ENCODE results near the gene PNPT1.

Gene PNPT1

GRCh38 chr2:55609938-55610578 lies 83.6 kb downstream of the PNPT1 start:
- H3K36me3 ChIP-seq (ENCODE audit: control insufficient read depth, low read length), result peaks cover 62% of the 10 kb centered on the region
- H3K4me3 ChIP-seq (ENCODE audit: low read length), result no peak overlapping the region
- no peaks in the 10 kb centered on the region; the same call in 1 of the 2 replicates for H3K4me1 ChIP-seq (ENCODE audit: control insufficient read depth, low read length)
- TF ChIP-seq CTCF (IDR thresholded peaks at IDR 0.05; ENCODE audit: low read depth, low read length, poor library complexity, severe bottlenecking) (no peak), EZH2phosphoT487 (IDR thresholded peaks at IDR 0.05; ENCODE audit: borderline replicate concordance, low read length) (no peak)
- H3K4me2 ChIP-seq (ENCODE audit: low read length), result no peak overlapping the region
- H3K9me2 ChIP-seq (replicated peaks; ENCODE audit: control insufficient read depth, low read length), result no peaks in the 10 kb centered on the region
- no peaks in the 10 kb centered on the region for H3K9me3 ChIP-seq (ENCODE audit: control insufficient read depth, insufficient read depth, low read length)
- no peaks in the 10 kb centered on the region for H3K27me3 ChIP-seq (ENCODE audit: control insufficient read depth, low read length)
- peaks cover 100% of the 10 kb centered on the region for H3K79me2 ChIP-seq (ENCODE audit: control insufficient read depth, low read length)
- H3K27ac ChIP-seq (ENCODE audit: low read depth, low read length), result no peak overlapping the region
- peaks cover 4% of the 10 kb centered on the region; the same call in 1 of the 2 replicates for H3F3A ChIP-seq (ENCODE audit: control insufficient read depth, insufficient read depth)
- 0 out of 2 replicates have a peak, but pooled peaks cover 5% of the 10 kb centered on the region for H4K20me1 ChIP-seq (ENCODE audit: control insufficient read depth, insufficient read depth, low read depth, low read length)

DNA sequence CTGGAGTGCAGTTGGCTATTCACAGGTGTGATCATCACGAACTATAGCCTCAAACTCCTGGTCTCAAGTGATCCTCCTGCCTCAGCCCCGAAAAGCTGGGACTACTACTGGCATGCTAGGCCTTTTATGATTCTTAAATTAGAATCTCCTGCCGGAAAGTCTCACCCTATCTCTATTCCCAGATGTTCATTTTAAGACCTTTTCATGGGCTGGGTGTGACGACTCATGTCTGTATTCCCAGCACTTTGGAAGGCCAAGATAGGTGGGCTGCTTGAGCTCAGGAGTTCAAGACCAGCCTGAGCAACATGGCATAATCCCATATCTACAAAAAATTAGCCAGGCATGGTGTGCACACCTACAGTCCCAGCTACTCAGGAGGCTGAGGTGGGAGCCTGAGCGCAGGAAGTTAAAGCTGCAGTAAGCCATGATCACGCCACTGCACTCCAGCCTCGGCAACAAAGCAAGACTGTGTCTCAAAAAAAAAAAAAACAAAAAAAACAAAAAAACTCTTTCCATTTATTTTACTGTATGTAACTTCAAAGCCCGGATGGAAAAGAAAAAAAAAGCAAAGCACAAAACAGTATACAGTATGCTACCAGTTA lies 84.3 kb downstream of the PNPT1 start:
- Histone ChIP-seq H3F3A (ENCODE audit: control insufficient read depth, insufficient read depth) (peaks cover 4% of the 10 kb centered on the region; the same call in 1 of the 2 replicates), H3K9me3 (ENCODE audit: control insufficient read depth, insufficient read depth, low read length) (no peaks in the 10 kb centered on the region), H3K27me3 (ENCODE audit: control insufficient read depth, low read length) (no peaks in the 10 kb centered on the region), H3K36me3 (ENCODE audit: control insufficient read depth, low read length) (peaks cover 57% of the 10 kb centered on the region), H3K4me3 (ENCODE audit: low read length) (no peak overlapping the region), H3K9me2 (replicated peaks; ENCODE audit: control insufficient read depth, low read length) (no peaks in the 10 kb centered on the region), H3K79me2 (ENCODE audit: control insufficient read depth, low read length) (peaks cover 100% of the 10 kb centered on the region), H3K4me2 (ENCODE audit: low read length) (no peak overlapping the region), H3K27ac (ENCODE audit: low read depth, low read length) (no peak overlapping the region), H3K4me1 (ENCODE audit: control insufficient read depth, low read length) (no peaks in the 10 kb centered on the region), H4K20me1 (ENCODE audit: control insufficient read depth, insufficient read depth, low read depth, low read length) (0 out of 2 replicates have a peak, but pooled peaks cover 5% of the 10 kb centered on the region)
- TF ChIP-seq CTCF (IDR thresholded peaks at IDR 0.05; ENCODE audit: low read depth, low read length, poor library complexity, severe bottlenecking) (no peak), EZH2phosphoT487 (IDR thresholded peaks at IDR 0.05; ENCODE audit: borderline replicate concordance, low read length) (no peak)

- Histone ChIP-seq H3K79me2 (ENCODE audit: control insufficient read depth, low read length) (peaks cover 100% of the 10 kb centered on the region), H3F3A (ENCODE audit: control insufficient read depth, insufficient read depth) (peaks cover 9% of the 10 kb centered on the region; the same call in 1 of the 2 replicates), H4K20me1 (ENCODE audit: control insufficient read depth, insufficient read depth, low read depth, low read length) (0 out of 2 replicates have a peak, but pooled peaks cover 5% of the 10 kb centered on the region), H3K9me3 (ENCODE audit: control insufficient read depth, insufficient read depth, low read length) (no peaks in the 10 kb centered on the region), H3K4me1 (ENCODE audit: control insufficient read depth, low read length) (no peaks in the 10 kb centered on the region), H3K9me2 (replicated peaks; ENCODE audit: control insufficient read depth, low read length) (no peaks in the 10 kb centered on the region), H3K27me3 (ENCODE audit: control insufficient read depth, low read length) (no peaks in the 10 kb centered on the region), H3K27ac (ENCODE audit: low read depth, low read length) (no peak overlapping the region), H3K4me2 (ENCODE audit: low read length) (no peak overlapping the region), H3K4me3 (ENCODE audit: low read length) (no peak overlapping the region), H3K36me3 (ENCODE audit: control insufficient read depth, low read length) (peaks cover 57% of the 10 kb centered on the region)
- no peak for TF ChIP-seq EZH2phosphoT487 (IDR thresholded peaks at IDR 0.05; ENCODE audit: borderline replicate concordance, low read length)
- TF ChIP-seq CTCF (IDR thresholded peaks at IDR 0.05; ENCODE audit: low read depth, low read length, poor library complexity, severe bottlenecking), result no peak
Measured at GRCh38 chr2:55607717-55608116, 85.9 kb downstream of the PNPT1 start.

Data from DOHH2 (cell line).